ENCODE measurements around the gene BRMS1. TPM values are rescaled to one million over a fixed set of nuclear protein-coding genes. Genes with fewer than 3 reads are reported as not detected.
"Not testable (repeated sequence)": the region's sequence is repeated elsewhere in the genome, so short reads cannot be mapped to it uniquely, and the experiment has no call there.

The BRMS1 gene
- total and polyA plus RNA-seq, 2 experiments from 2014 or later = 59.1 to 61.7 TPM

- H3K9me2 ChIP-seq (ENCODE audit: insufficient read depth); DNase-seq (ENCODE audit: low spot score); H3K27me3 ChIP-seq (ENCODE audit: insufficient read depth); H3K4me3 Mint-ChIP-seq; ATAC-seq; H3F3A ChIP-seq (replicated peaks; ENCODE audit: low read depth); H3K27ac Mint-ChIP-seq; H2AFZ ChIP-seq; H3K4me2 ChIP-seq; H3K27ac ChIP-seq (ENCODE audit: low read depth); H3K79me2 ChIP-seq (replicated peaks; ENCODE audit: insufficient read depth); H3K36me3 ChIP-seq (ENCODE audit: insufficient read depth); H3K4me3 ChIP-seq; H4K20me1 ChIP-seq (replicated peaks; ENCODE audit: insufficient read depth): not testable (repeated sequence)
- peaks cover 20% of the 10 kb centered on the region for H3K36me3 Mint-ChIP-seq (ENCODE audit: low read depth)
- peaks cover 25% of the 10 kb centered on the region for H3K27me3 Mint-ChIP-seq (ENCODE audit: insufficient read depth, low read depth, poor library complexity)
- H3K4me1 ChIP-seq (ENCODE audit: insufficient read depth) = peaks cover 20% of the 10 kb centered on the region
- H3K9me3 Mint-ChIP-seq = peaks cover 21% of the 10 kb centered on the region
- peaks cover 24% of the 10 kb centered on the region for H3K4me1 Mint-ChIP-seq
Observed at GRCh38 chr11:66320748-66321147, 24.2 kb downstream of the BRMS1 start.

GRCh38 chr11:66320289-66320688, 24.6 kb downstream of the BRMS1 start:
- not testable (repeated sequence) for H3K27ac Mint-ChIP-seq; H3K9me2 ChIP-seq (ENCODE audit: insufficient read depth); H2AFZ ChIP-seq; H3K4me3 ChIP-seq; ATAC-seq; H3K79me2 ChIP-seq (replicated peaks; ENCODE audit: insufficient read depth); H3K36me3 ChIP-seq (ENCODE audit: insufficient read depth); H4K20me1 ChIP-seq (replicated peaks; ENCODE audit: insufficient read depth); H3K4me2 ChIP-seq; H3F3A ChIP-seq (replicated peaks; ENCODE audit: low read depth); H3K27me3 ChIP-seq (ENCODE audit: insufficient read depth); H3K4me3 Mint-ChIP-seq; H3K27ac ChIP-seq (ENCODE audit: low read depth); DNase-seq (ENCODE audit: low spot score)
- H3K27me3 Mint-ChIP-seq (ENCODE audit: insufficient read depth, low read depth, poor library complexity) = peaks cover 26% of the 10 kb centered on the region
- H3K36me3 Mint-ChIP-seq (ENCODE audit: low read depth) = peaks cover 22% of the 10 kb centered on the region
- peaks cover 21% of the 10 kb centered on the region for H3K9me3 Mint-ChIP-seq
- H3K4me1 Mint-ChIP-seq = peaks cover 26% of the 10 kb centered on the region
- peaks cover 20% of the 10 kb centered on the region for H3K4me1 ChIP-seq (ENCODE audit: insufficient read depth)

GRCh38 chr11:66318600-66318970, 26.3 kb downstream of the BRMS1 start:
- Mint-ChIP-seq H3K27ac (no peak overlapping the region), H3K4me1 (peaks cover 30% of the 10 kb centered on the region), H3K36me3 (ENCODE audit: low read depth) (peaks cover 22% of the 10 kb centered on the region), H3K4me3 (no peak overlapping the region; the same call in 2 of the 3 replicates), H3K9me3 (peaks cover 21% of the 10 kb centered on the region), H3K27me3 (ENCODE audit: insufficient read depth, low read depth, poor library complexity) (peaks cover 32% of the 10 kb centered on the region)
- TF ChIP-seq JUNB (IDR thresholded peaks at IDR 0.05; ENCODE audit: unreplicated experiment) (no peak), STAT1 (IDR thresholded peaks at IDR 0.05; ENCODE audit: unreplicated experiment) (no peak), CTCF (conservative IDR thresholded peaks at IDR 0.05; ENCODE audit: low read depth in 2 of 2) (no peak), ETS1 (IDR thresholded peaks at IDR 0.05) (no peak), POLR2AphosphoS5 (IDR thresholded peaks at IDR 0.05; ENCODE audit: low read depth) (no peak), EZH2 (IDR thresholded peaks at IDR 0.05; ENCODE audit: low read depth, unreplicated experiment) (no peak), NANOG (IDR thresholded peaks at IDR 0.05; ENCODE audit: borderline replicate concordance) (no peak), EZH2phosphoT487 (IDR thresholded peaks at IDR 0.05; ENCODE audit: unreplicated experiment) (no peak), REST (IDR thresholded peaks at IDR 0.05; ENCODE audit: unreplicated experiment) (no peak), ZNF114 (CRISPR knock-in tag; IDR thresholded peaks at IDR 0.05) (no peak), CREB1 (CRISPR knock-in tag; IDR thresholded peaks at IDR 0.05; ENCODE audit: low read depth) (no peak)
- H3K36me3 ChIP-seq (ENCODE audit: insufficient read depth) = no peaks in the 10 kb centered on the region
- H2AFZ ChIP-seq = peak overlapping the region; percentile 93
- DNase-seq (ENCODE audit: low spot score) = no peak
- no peaks in the 10 kb centered on the region for H3K9me2 ChIP-seq (ENCODE audit: insufficient read depth)
- peak overlapping the region; percentile 77 for H3K4me2 ChIP-seq
- no peak for ATAC-seq
- H3K4me3 ChIP-seq = no peak overlapping the region
- peaks cover 23% of the 10 kb centered on the region for H3K4me1 ChIP-seq (ENCODE audit: insufficient read depth)
- H3K27me3 ChIP-seq (ENCODE audit: insufficient read depth) = no peaks in the 10 kb centered on the region
- no peaks in the 10 kb centered on the region for H3K79me2 ChIP-seq (replicated peaks; ENCODE audit: insufficient read depth)
- 0 out of 2 replicates have a peak overlapping the region, but pooled peaks have one; percentile 57 for H3K27ac ChIP-seq (ENCODE audit: low read depth)
- 0 out of 2 replicates have a peak, but pooled peaks cover 9% of the 10 kb centered on the region for H3F3A ChIP-seq (replicated peaks; ENCODE audit: low read depth)
- no peaks in the 10 kb centered on the region for H4K20me1 ChIP-seq (replicated peaks; ENCODE audit: insufficient read depth)

Measured in GM23338 (cell line).